HepG2 (cell line): ENCODE data around the gene MAN1A2. TPM values are rescaled to one million over a fixed set of nuclear protein-coding genes. Genes with fewer than 3 reads are reported as not detected.
A peak's percentile ranks its signal among the peaks of the same experiment; 100 is the strongest.

Experiments used
- ATAC-seq: fragments of 200-7000 bp; cut with Tn5 transposase; 3 replicates; pipeline ENCODE4 v1.9.1; 2020; ENCODE audit warnings: mild to moderate bottlenecking, moderate library complexity
- BruUV-seq: library from RNA; stranded (reverse); fragments of 400-500 nt; replicated peaks from 2 replicates; lab custom pipeline; 2021; lab: Mats Ljungman, UMichigan
- CTCF ChIA-PET: fragments of 300-600 bp; formaldehyde crosslinking; extraction: SDS; loops from one replicate; lab custom pipeline; 2021; ENCODE audit warnings: low total read pairs, inconsistent platforms, low intra/inter-chr PET ratio; lab: Yijun Ruan, JAX
- POLR2A ChIA-PET: fragments of 350-600 bp; sonication (Branson Sonifier 250); formaldehyde crosslinking; loops from one replicate; lab custom pipeline; 2020; ENCODE audit warnings: antibody characterized with exemption, inconsistent platforms; lab: Yijun Ruan, JAX
- DNase-seq: peaks from one replicate; pipeline ENCODE4 v3.0.0-alpha.2; 2015; ENCODE audit warnings: low spot score
- FAIRE-seq: peaks from 3 replicates; lab custom pipeline; 2011; peaks lifted over from hg19 to GRCh38; lab: Jason Lieb, UNC
- H2AFZ ChIP-seq: one replicate; pipeline ENCODE4 v1.6.1; 2011; ENCODE audit warnings: low read length, inconsistent platforms
- H3K27ac ChIP-seq: fragments of 300-600 bp; 3 replicates; pipeline ENCODE4 v1.8.0; 2011; ENCODE audit warnings: mixed run types, mild to moderate bottlenecking, mixed read lengths, low read length, inconsistent platforms; ENCODE audit not compliant: insufficient read depth; ENCODE audit errors: extremely low read length
- H3K27me3 ChIP-seq, 2 experiments: fragments of 200-600 bp in 1 of 2; 2 replicates in 1 of 2; 3 replicates in 1 of 2; pipeline versions ENCODE4 v1.6.0 to v1.8.0; 2011; ENCODE audit warnings: low read length in 2 of 2, mild to moderate bottlenecking in 2 of 2, moderate library complexity in 2 of 2, inconsistent platforms in 1 of 2; ENCODE audit not compliant: insufficient read depth in 2 of 2, control insufficient read depth in 1 of 2
- H3K36me3 ChIP-seq, 2 experiments: fragments of 200-600 bp in 1 of 2; replicated peaks in 1 of 2; 2 replicates in 1 of 2; 3 replicates in 1 of 2; pipeline versions ENCODE4 v1.5.1 to v1.8.0; 2011; ENCODE audit warnings: low read length in 2 of 2, inconsistent platforms in 1 of 2; ENCODE audit not compliant: insufficient read depth in 2 of 2, control insufficient read depth in 1 of 2
- H3K4me1 ChIP-seq: 2 replicates; pipeline ENCODE4 v1.5.1; 2012; ENCODE audit warnings: low read length, inconsistent platforms; ENCODE audit not compliant: insufficient read depth
- H3K4me2 ChIP-seq: 2 replicates; pipeline ENCODE4 v1.6.0; 2011; ENCODE audit warnings: low read depth, low read length, inconsistent platforms
- H3K4me3 ChIP-seq, 3 experiments: fragments of 200-600 bp in 1 of 3; sonication (generic), shearing (Covaris generic) in 1 of 3; replicated peaks in 1 of 3; 2 replicates each; pipeline ENCODE4 v1.5.1; 2011 to 2016; ENCODE audit warnings: low read length in 3 of 3, inconsistent platforms in 2 of 3, low read depth in 2 of 3, mild to moderate bottlenecking in 2 of 3, control low read depth in 1 of 3, mixed read lengths in 1 of 3; ENCODE audit not compliant: insufficient read depth in 1 of 3
- H3K79me2 ChIP-seq: one replicate; pipeline ENCODE4 v1.6.1; 2011; ENCODE audit warnings: low read length, inconsistent platforms; ENCODE audit not compliant: insufficient read depth
- H3K9ac ChIP-seq: 2 replicates; pipeline ENCODE4 v1.6.0; 2011; ENCODE audit warnings: mild to moderate bottlenecking, low read depth, low read length, inconsistent platforms; ENCODE audit not compliant: insufficient read depth
- H3K9me3 ChIP-seq: 2 replicates; pipeline ENCODE4 v1.5.1; 2012; ENCODE audit warnings: mild to moderate bottlenecking, low read length
- H4K20me1 ChIP-seq: 2 replicates; pipeline ENCODE4 v1.6.0; 2011; ENCODE audit warnings: inconsistent platforms, mild to moderate bottlenecking, low read length, moderate library complexity; ENCODE audit not compliant: insufficient read depth
- CEBPB ChIP-seq: IDR thresholded peaks from 2 replicates; pipeline ENCODE4 v1.6.1; 2011; ENCODE audit warnings: low read depth, low read length, improper control_type of control experiment, borderline replicate concordance
- FOXJ3 ChIP-seq: sonication (generic); formaldehyde crosslinking; IDR thresholded peaks from 2 replicates; pipeline ENCODE4 v1.4.0; 2020; ENCODE audit warnings: missing genetic modification reagents, mild to moderate bottlenecking, borderline replicate concordance
- SALL1 ChIP-seq: sonication (generic); formaldehyde crosslinking; IDR thresholded peaks from 2 replicates; pipeline ENCODE4 v1.8.0; 2022; ENCODE audit warnings: mild to moderate bottlenecking, missing genetic modification reagents
- SMC3 ChIP-seq: IDR thresholded peaks from 2 replicates; pipeline ENCODE4 v1.6.1; 2011; ENCODE audit warnings: low read length, improper control_type of control experiment
- ZFP36 ChIP-seq: fragments of 150-350 bp; IDR thresholded peaks from 2 replicates; pipeline ENCODE4 v1.6.1; 2018; ENCODE audit warnings: borderline replicate concordance, low read length, low read depth; ENCODE audit not compliant: partially characterized antibody
- ZNF160 ChIP-seq: sonication (generic); formaldehyde crosslinking; IDR thresholded peaks from 2 replicates; pipeline ENCODE4 v1.8.0; 2022; ENCODE audit warnings: mild to moderate bottlenecking, inconsistent platforms, missing genetic modification reagents
- ZNF335 ChIP-seq: sonication (generic); formaldehyde crosslinking; IDR thresholded peaks from 2 replicates; pipeline ENCODE4 v1.4.0; 2020; ENCODE audit warnings: missing genetic modification reagents
- ZNF432 ChIP-seq: sonication (generic); formaldehyde crosslinking; IDR thresholded peaks from 2 replicates; pipeline ENCODE4 v1.5.0; 2020; ENCODE audit warnings: missing genetic modification reagents, mild to moderate bottlenecking, borderline replicate concordance
- ZNF713 ChIP-seq: sonication (generic); formaldehyde crosslinking; IDR thresholded peaks from 2 replicates; pipeline ENCODE4 v1.4.0; 2020; ENCODE audit warnings: mild to moderate bottlenecking, missing genetic modification reagents
- WGBS: methylation state at CpG from one replicate; pipeline ENCODE4 v1.1.6; 2017; ENCODE audit warnings: low lambda C conversion rate; 5-methylcytosine and 5-hydroxymethylcytosine counted together
- in situ Hi-C: cut with HindIII; loops from 2 replicates; pipeline ENCODE4 v1.10.0; 2017; ENCODE audit warnings: low pct_unique_long_range_greater_than_20kb; ENCODE audit not compliant: extremely low pct_ligation_motif_present
- intact Hi-C: fragments of 100-400 bp; cut with micrococcal nuclease; formaldehyde crosslinking; loops from one replicate; pipeline ENCODE4 v1.10.0; 2022; ENCODE audit not compliant: unreplicated experiment
- polyA plus RNA-seq, 8 experiments: library from polyadenylated mRNA; depleted of rRNA in 3 of 8; stranded (reverse) in 7 of 8; unstranded in 1 of 8; fragments of >200 nt; fragmentation: Illumina TruSeq in 4 of 8; extraction: Trizol in 4 of 8; gene quantifications; 2 replicates each; pipeline versions ENCODE4 v1.2.1 to v1.2.3, GENCODE V29; 2011 to 2016; ENCODE audit warnings: low read depth in 4 of 8, missing spikeins in 1 of 8, mixed read lengths in 1 of 8; ENCODE audit not compliant: insufficient read depth in 1 of 8
- total RNA-seq, 5 experiments: library from RNA; depleted of rRNA; stranded (reverse); fragments of >200 nt; fragmentation: Illumina TruSeq; extraction: Trizol; gene quantifications; 2 replicates each; pipeline ENCODE4 v1.2.3, GENCODE V29; 2016; ENCODE audit warnings: low read depth in 1 of 5
- TF ChIP-seq, protein P1 (sequence below): IDR thresholded peaks from 2 replicates; pipeline ENCODE4 v1.6.1; 2016; ENCODE audit warnings: missing compliant biosample characterization, missing genetic modification reagents, borderline replicate concordance
- TF ChIP-seq, protein P2 (sequence below): IDR thresholded peaks from 2 replicates; pipeline ENCODE4 v1.6.1; 2016
- TF ChIP-seq, protein P3 (sequence below): sonication (generic); formaldehyde crosslinking; IDR thresholded peaks from 2 replicates; pipeline ENCODE4 v1.5.0; 2020; ENCODE audit warnings: missing genetic modification reagents, mild to moderate bottlenecking, borderline replicate concordance

The MAN1A2 gene
- total and polyA plus RNA-seq, 2 of the 13 experiments (the other 11 are each of a cell fraction or from before 2014, with no cell fraction given) = 8.0 to 19.9 TPM

DNA sequence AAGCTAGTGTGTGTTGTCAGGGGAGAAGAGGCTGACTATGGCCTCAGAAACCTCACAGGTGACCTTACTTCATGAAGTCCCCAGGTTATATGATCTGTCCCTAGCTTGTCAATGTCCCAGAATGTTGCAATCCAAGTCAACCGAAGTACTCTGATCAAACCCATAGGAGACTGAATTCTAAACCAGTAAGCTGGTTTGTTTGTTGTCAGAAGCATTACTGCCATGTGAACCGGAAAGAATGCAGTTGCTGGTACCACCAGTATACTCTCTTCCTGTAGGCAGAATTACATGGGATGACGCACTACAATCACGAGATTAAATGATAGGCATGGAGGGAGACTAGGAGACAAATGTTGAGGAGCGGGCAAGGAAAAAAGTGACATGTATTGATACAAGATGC lies 26.1 kb upstream of the MAN1A2 start:
- ChIA-PET POLR2A (interaction anchor here (1.0 kb wide), 1 partner anchor 26 kb away, joined by 3 read pairs; the partner anchor contains the start of gene MAN1A2), CTCF (no interaction called here)
- Histone ChIP-seq H3K9me3 (no peaks in the 10 kb centered on the region), H3K27ac (no peak overlapping the region), H2AFZ (no peak overlapping the region), H3K4me2 (no peak overlapping the region; the same call in 1 of the 2 replicates), H3K27me3 (peaks cover 0 to 5% of the 10 kb centered on the region in 2 experiments; a peak in 2 of 5 replicates), H3K9ac (no peak overlapping the region), H3K4me1 (peaks cover 9% of the 10 kb centered on the region), H4K20me1 (no peaks in the 10 kb centered on the region), H3K4me3 (no peak overlapping the region), H3K36me3 (no peaks in the 10 kb centered on the region), H3K79me2 (no peaks in the 10 kb centered on the region)
- no peak for ATAC-seq
- intact Hi-C loops = loop anchor here (10.0 kb wide), 1 partner anchor 56 kb away; no protein-coding TSS in a partner anchor
- BruUV-seq = no TSS peak
- no peak for FAIRE-seq
- TF ChIP-seq CEBPB (0 out of 2 replicates have a peak, but pooled peaks have one; percentile 40), ZFP36 (no peak), ZNF432 (CRISPR knock-in tag) (no peak)
- TF ChIP-seq, protein P1, sequence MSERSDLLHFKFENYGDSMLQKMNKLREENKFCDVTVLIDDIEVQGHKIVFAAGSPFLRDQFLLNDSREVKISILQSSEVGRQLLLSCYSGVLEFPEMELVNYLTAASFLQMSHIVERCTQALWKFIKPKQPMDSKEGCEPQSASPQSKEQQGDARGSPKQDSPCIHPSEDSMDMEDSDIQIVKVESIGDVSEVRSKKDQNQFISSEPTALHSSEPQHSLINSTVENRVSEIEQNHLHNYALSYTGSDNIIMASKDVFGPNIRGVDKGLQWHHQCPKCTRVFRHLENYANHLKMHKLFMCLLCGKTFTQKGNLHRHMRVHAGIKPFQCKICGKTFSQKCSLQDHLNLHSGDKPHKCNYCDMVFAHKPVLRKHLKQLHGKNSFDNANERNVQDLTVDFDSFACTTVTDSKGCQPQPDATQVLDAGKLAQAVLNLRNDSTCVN (CRISPR knock-in tag) = no peak
- WGBS = 30% methylated on average over 5 of the region's 5 CpGs
- DNase-seq = no peak
- in situ Hi-C loops = no loop called here

DNA sequence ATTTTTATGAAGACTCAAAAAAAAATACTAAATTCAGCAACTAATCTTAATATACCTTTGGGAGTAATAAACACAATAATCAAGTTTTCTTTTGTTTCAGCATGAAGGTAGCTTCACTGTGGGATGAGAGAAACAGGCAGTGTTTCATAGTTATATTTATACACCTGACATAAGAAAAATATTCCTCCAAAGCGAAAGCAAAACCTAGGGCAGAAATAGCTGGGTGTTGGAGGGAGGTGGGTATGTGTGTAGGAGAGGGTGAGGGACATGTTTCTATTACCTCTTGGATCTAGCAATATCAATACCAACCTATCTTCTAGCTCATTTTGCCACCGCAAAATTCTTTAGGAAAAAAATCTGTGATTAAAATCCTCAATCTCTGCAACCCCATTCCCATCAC lies 24.9 kb upstream of the MAN1A2 start:
- Histone ChIP-seq H3K79me2 (no peaks in the 10 kb centered on the region), H3K27me3 (peaks cover 0 to 5% of the 10 kb centered on the region in 2 experiments; a peak in 2 of 5 replicates), H3K9ac (no peak overlapping the region), H3K36me3 (no peaks in the 10 kb centered on the region), H2AFZ (no peak overlapping the region), H3K4me3 (no peak overlapping the region), H3K9me3 (no peaks in the 10 kb centered on the region), H3K4me1 (peaks cover 9% of the 10 kb centered on the region), H3K27ac (no peak overlapping the region), H4K20me1 (no peaks in the 10 kb centered on the region), H3K4me2 (no peak overlapping the region)
- ChIA-PET CTCF (no interaction called here), POLR2A (no interaction called here)
- FAIRE-seq = no peak
- intact Hi-C loops = loop anchor here (10.0 kb wide), 1 partner anchor 58 kb away; no protein-coding TSS in a partner anchor
- TF ChIP-seq FOXJ3 (CRISPR knock-in tag) = no peak
- TF ChIP-seq ZNF335 = no peak
- no peak for TF ChIP-seq ZNF713 (CRISPR knock-in tag)
- TF ChIP-seq, protein P2, sequence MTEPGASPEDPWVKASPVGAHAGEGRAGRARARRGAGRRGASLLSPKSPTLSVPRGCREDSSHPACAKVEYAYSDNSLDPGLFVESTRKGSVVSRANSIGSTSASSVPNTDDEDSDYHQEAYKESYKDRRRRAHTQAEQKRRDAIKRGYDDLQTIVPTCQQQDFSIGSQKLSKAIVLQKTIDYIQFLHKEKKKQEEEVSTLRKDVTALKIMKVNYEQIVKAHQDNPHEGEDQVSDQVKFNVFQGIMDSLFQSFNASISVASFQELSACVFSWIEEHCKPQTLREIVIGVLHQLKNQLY (CRISPR knock-in tag) = no peak
- TF ChIP-seq SMC3 = no peak
- TF ChIP-seq SALL1 (CRISPR knock-in tag) = no peak
- TF ChIP-seq, protein P3, sequence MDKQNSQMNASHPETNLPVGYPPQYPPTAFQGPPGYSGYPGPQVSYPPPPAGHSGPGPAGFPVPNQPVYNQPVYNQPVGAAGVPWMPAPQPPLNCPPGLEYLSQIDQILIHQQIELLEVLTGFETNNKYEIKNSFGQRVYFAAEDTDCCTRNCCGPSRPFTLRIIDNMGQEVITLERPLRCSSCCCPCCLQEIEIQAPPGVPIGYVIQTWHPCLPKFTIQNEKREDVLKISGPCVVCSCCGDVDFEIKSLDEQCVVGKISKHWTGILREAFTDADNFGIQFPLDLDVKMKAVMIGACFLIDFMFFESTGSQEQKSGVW (CRISPR knock-in tag) = no peak
- no peak for TF ChIP-seq ZNF160 (CRISPR knock-in tag)
- BruUV-seq = no TSS peak
- in situ Hi-C loops = no loop called here
- 33% methylated on average over 2 of the region's 2 CpGs for WGBS
- DNase-seq = no peak
- ATAC-seq = no peak
